Stimulated activated memory B cell treated with anti-CD40 and anti-IgM and Interleukin-4, amounts not matched to agents 10 μg/mL and 1 μg/mL and 100 μg/mL, for 72 hours (primary cell): ENCODE data around the gene SDHAF1.
"Not testable (repeated sequence)": the region's sequence is repeated elsewhere in the genome, so short reads cannot be mapped to it uniquely, and the experiment has no call there.

Source experiments
- ATAC-seq: fragments of 150-1000 bp; cut with Tn5 transposase; 2 replicates; pipeline ENCODE4 v1.10.0; 2021
- H3K27ac Mint-ChIP-seq: one replicate; pipeline ENCODE4 v1.8.0; 2022; ENCODE audit warnings: mild to moderate bottlenecking, mixed read lengths
- H3K27me3 Mint-ChIP-seq: one replicate; pipeline ENCODE4 v1.8.0; 2022; ENCODE audit warnings: mixed read lengths
- H3K36me3 Mint-ChIP-seq: one replicate; pipeline ENCODE4 v1.8.0; 2022; ENCODE audit warnings: mixed read lengths
- H3K4me1 Mint-ChIP-seq: one replicate; pipeline ENCODE4 v1.8.0; 2022; ENCODE audit warnings: mixed read lengths
- H3K4me3 Mint-ChIP-seq: one replicate; pipeline ENCODE4 v1.8.0; 2022; ENCODE audit warnings: mild to moderate bottlenecking, moderate library complexity, mixed read lengths
- H3K9me3 Mint-ChIP-seq: one replicate; pipeline ENCODE4 v1.8.0; 2022; ENCODE audit warnings: mixed read lengths

SDHAF1 gene

GRCh38 chr19:35995048-35995993 lies at the start of gene SDHAF1:
SDHAF1 (plus strand) TSS chr19:35995188; CDS start chr19:35995275, 87 bp downstream.
- H3K9me3 Mint-ChIP-seq, result no peaks in the 10 kb centered on the region
- H3K36me3 Mint-ChIP-seq, result no peaks in the 10 kb centered on the region
- peak within 1 kb of the TSS; percentile 90 for H3K27ac Mint-ChIP-seq
- peak within 1 kb of the TSS; percentile 98 for H3K4me3 Mint-ChIP-seq
- peak; percentile 96 for ATAC-seq
- peaks cover 49% of the 10 kb centered on the region for H3K4me1 Mint-ChIP-seq
- H3K27me3 Mint-ChIP-seq, result no peaks in the 10 kb centered on the region

GRCh38 chr19:35946203-35946602 lies 48.8 kb upstream of the SDHAF1 start:
- no peak overlapping the region for H3K27ac Mint-ChIP-seq
- no peak for ATAC-seq
- no peaks in the 10 kb centered on the region for H3K9me3 Mint-ChIP-seq
- H3K27me3 Mint-ChIP-seq, result peaks cover 15% of the 10 kb centered on the region
- H3K4me1 Mint-ChIP-seq, result no peaks in the 10 kb centered on the region
- H3K4me3 Mint-ChIP-seq, result no peak overlapping the region
- H3K36me3 Mint-ChIP-seq, result peaks cover 13% of the 10 kb centered on the region

GRCh38 chr19:35949131-35949530 lies 45.9 kb upstream of the SDHAF1 start:
- Mint-ChIP-seq H3K36me3 (peaks cover 2% of the 10 kb centered on the region), H3K4me1 (peaks cover 16% of the 10 kb centered on the region)

GRCh38 chr19:35955881-35956634 lies 38.9 kb upstream of the SDHAF1 start:
- H3K4me1 Mint-ChIP-seq, result peaks cover 24% of the 10 kb centered on the region

More at GRCh38 chr19:35949131-35949530, 45.9 kb upstream of the SDHAF1 start:
- no peak overlapping the region for H3K4me3 Mint-ChIP-seq
- H3K9me3 Mint-ChIP-seq, result no peaks in the 10 kb centered on the region
- ATAC-seq, result no peak
- no peak overlapping the region for H3K27ac Mint-ChIP-seq
- peaks cover 7% of the 10 kb centered on the region for H3K27me3 Mint-ChIP-seq

GRCh38 chr19:35957411-35957810 lies 37.6 kb upstream of the SDHAF1 start:
- ATAC-seq, H3K36me3 Mint-ChIP-seq, H3K27ac Mint-ChIP-seq, H3K4me3 Mint-ChIP-seq, H3K9me3 Mint-ChIP-seq: not testable (repeated sequence)
- H3K4me1 Mint-ChIP-seq, result peaks cover 24% of the 10 kb centered on the region
- H3K27me3 Mint-ChIP-seq, result peaks cover 26% of the 10 kb centered on the region

More at GRCh38 chr19:35955881-35956634, 38.9 kb upstream of the SDHAF1 start:
- H3K27ac Mint-ChIP-seq, result no peak overlapping the region
- H3K4me3 Mint-ChIP-seq, result no peak overlapping the region
- ATAC-seq, result no peak
- H3K36me3 Mint-ChIP-seq, result no peaks in the 10 kb centered on the region
- peaks cover 2% of the 10 kb centered on the region for H3K9me3 Mint-ChIP-seq
- H3K27me3 Mint-ChIP-seq, result peaks cover 25% of the 10 kb centered on the region

GRCh38 chr19:35958660-35959039 lies 36.3 kb upstream of the SDHAF1 start:
- peak overlapping the region; percentile 22 for H3K4me3 Mint-ChIP-seq
- no peaks in the 10 kb centered on the region for H3K36me3 Mint-ChIP-seq
- no peak overlapping the region for H3K27ac Mint-ChIP-seq
- no peak for ATAC-seq
- H3K4me1 Mint-ChIP-seq, result peaks cover 12% of the 10 kb centered on the region
- peaks cover 26% of the 10 kb centered on the region for H3K27me3 Mint-ChIP-seq
- peaks cover 2% of the 10 kb centered on the region for H3K9me3 Mint-ChIP-seq

GRCh38 chr19:35959040-35959967 lies 35.7 kb upstream of the SDHAF1 start:
- Mint-ChIP-seq H3K4me3 (no peak overlapping the region), H3K27me3 (peaks cover 26% of the 10 kb centered on the region), H3K27ac (no peak overlapping the region), H3K36me3 (no peaks in the 10 kb centered on the region), H3K4me1 (peaks cover 6% of the 10 kb centered on the region), H3K9me3 (peaks cover 2% of the 10 kb centered on the region)
- ATAC-seq, result peak; percentile 84

- Mint-ChIP-seq H3K9me3 (peaks cover 2% of the 10 kb centered on the region), H3K36me3 (no peaks in the 10 kb centered on the region), H3K27me3 (peaks cover 26% of the 10 kb centered on the region), H3K4me1 (peaks cover 5% of the 10 kb centered on the region), H3K4me3 (no peak overlapping the region), H3K27ac (no peak overlapping the region)
- no peak for ATAC-seq
These were observed 35.0 kb upstream of the SDHAF1 start for GRCh38 chr19:35959968-35960320.

GRCh38 chr19:35960432-35960972 lies 34.5 kb upstream of the SDHAF1 start:
- H3K27ac Mint-ChIP-seq, result no peak overlapping the region
- no peak overlapping the region for H3K4me3 Mint-ChIP-seq
- peaks cover 2% of the 10 kb centered on the region for H3K9me3 Mint-ChIP-seq
- ATAC-seq, result no peak
- H3K4me1 Mint-ChIP-seq, result peaks cover 5% of the 10 kb centered on the region
- no peaks in the 10 kb centered on the region for H3K36me3 Mint-ChIP-seq
- peaks cover 28% of the 10 kb centered on the region for H3K27me3 Mint-ChIP-seq

- no peaks in the 10 kb centered on the region for H3K9me3 Mint-ChIP-seq
- H3K36me3 Mint-ChIP-seq, result no peaks in the 10 kb centered on the region
- no peak overlapping the region for H3K4me3 Mint-ChIP-seq
- H3K27me3 Mint-ChIP-seq, result peaks cover 41% of the 10 kb centered on the region
- ATAC-seq, result no peak
- no peak overlapping the region for H3K27ac Mint-ChIP-seq
- peaks cover 5% of the 10 kb centered on the region for H3K4me1 Mint-ChIP-seq
These were observed 31.5 kb upstream of the SDHAF1 start for GRCh38 chr19:35963514-35963913.

GRCh38 chr19:35966771-35967170 lies 28.2 kb upstream of the SDHAF1 start:
- peaks cover 26% of the 10 kb centered on the region for H3K27me3 Mint-ChIP-seq
- H3K4me3 Mint-ChIP-seq, result no peak overlapping the region
- H3K4me1 Mint-ChIP-seq, result no peaks in the 10 kb centered on the region
- no peak for ATAC-seq
- H3K9me3 Mint-ChIP-seq, result no peaks in the 10 kb centered on the region
- no peak overlapping the region for H3K27ac Mint-ChIP-seq
- no peaks in the 10 kb centered on the region for H3K36me3 Mint-ChIP-seq

GRCh38 chr19:35973487-35973886 lies 21.5 kb upstream of the SDHAF1 start:
- H3K9me3 Mint-ChIP-seq, result no peaks in the 10 kb centered on the region
- no peak overlapping the region for H3K4me3 Mint-ChIP-seq
- no peak overlapping the region for H3K27ac Mint-ChIP-seq
- no peaks in the 10 kb centered on the region for H3K4me1 Mint-ChIP-seq
- no peak for ATAC-seq
- peaks cover 18% of the 10 kb centered on the region for H3K27me3 Mint-ChIP-seq
- H3K36me3 Mint-ChIP-seq, result no peaks in the 10 kb centered on the region

GRCh38 chr19:35975608-35976214 lies 19.3 kb upstream of the SDHAF1 start:
- no peaks in the 10 kb centered on the region for H3K4me1 Mint-ChIP-seq
- H3K27me3 Mint-ChIP-seq, result peaks cover 29% of the 10 kb centered on the region
- H3K27ac Mint-ChIP-seq, result no peak overlapping the region
- H3K36me3 Mint-ChIP-seq, result no peaks in the 10 kb centered on the region
- H3K4me3 Mint-ChIP-seq, result no peak overlapping the region
- ATAC-seq, result no peak
- no peaks in the 10 kb centered on the region for H3K9me3 Mint-ChIP-seq
